Adrenal gland (tissue), 5 donors: Measurements from ENCODE around the gene PTPRN2.

Experiments
- POLR2A ChIP-seq, 2 donors: fragments of 450-650 bp; IDR thresholded peaks; one replicate each; pipeline ENCODE4 v1.6.1; 2017; ENCODE audit warnings: antibody characterized with exemption in 2 of 2, mild to moderate bottlenecking in 2 of 2, moderate library complexity in 1 of 2
- TF ChIP-seq, protein P1 (sequence below), 6 experiments: fragments of 450-650 bp in 4 of 6; fragments of 200-600 bp in 2 of 6; sonication (generic) in 1 of 6; IDR thresholded peaks; 1 replicate in 5 of 6; 2 replicates in 1 of 6; pipeline versions ENCODE4 v1.5.1 to v1.8.0; 2016 to 2021; ENCODE audit warnings: antibody characterized with exemption in 6 of 6, mild to moderate bottlenecking in 2 of 6, moderate library complexity in 1 of 6
- donor health status: DM: no; HTN: no; CAD: no.

DNA sequence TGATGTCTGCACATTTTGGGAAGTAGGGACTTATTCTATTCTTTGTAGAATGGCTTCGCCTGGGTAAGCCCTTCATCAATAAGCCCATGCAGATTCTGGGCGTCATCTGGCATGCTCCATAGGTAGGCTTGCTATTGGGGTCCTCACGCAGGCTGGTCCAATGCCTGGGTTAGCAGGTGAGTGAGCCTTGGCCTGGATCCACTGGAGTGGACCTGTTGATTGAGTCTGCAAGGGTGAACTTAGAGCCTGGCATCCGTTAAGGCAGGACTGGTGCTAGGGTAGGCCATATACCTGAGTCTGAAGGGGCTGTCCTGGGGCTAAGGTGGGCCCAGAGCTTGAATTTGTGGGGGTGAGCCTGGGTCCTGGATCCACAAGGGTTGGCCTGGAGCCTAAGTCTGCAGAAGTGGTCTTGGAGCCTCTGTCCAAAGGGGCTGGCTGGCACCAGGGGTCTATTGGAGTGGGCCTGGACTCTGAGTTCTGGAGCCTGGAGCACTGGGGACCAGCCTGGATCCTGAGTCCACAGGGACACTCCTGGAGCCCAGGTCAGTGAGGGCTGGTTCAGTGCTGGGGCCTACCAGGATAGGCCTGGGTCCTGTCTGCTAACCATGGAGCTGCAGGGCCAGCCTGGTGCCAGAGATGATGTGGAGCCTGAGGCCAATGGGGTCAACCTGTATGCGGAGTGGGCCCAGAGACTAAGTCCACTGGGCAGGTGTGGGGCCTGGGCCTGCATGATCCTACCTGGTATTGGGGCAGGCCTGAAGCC, 297.7 kb downstream of the PTPRN2 start:
- TF ChIP-seq, protein P1, sequence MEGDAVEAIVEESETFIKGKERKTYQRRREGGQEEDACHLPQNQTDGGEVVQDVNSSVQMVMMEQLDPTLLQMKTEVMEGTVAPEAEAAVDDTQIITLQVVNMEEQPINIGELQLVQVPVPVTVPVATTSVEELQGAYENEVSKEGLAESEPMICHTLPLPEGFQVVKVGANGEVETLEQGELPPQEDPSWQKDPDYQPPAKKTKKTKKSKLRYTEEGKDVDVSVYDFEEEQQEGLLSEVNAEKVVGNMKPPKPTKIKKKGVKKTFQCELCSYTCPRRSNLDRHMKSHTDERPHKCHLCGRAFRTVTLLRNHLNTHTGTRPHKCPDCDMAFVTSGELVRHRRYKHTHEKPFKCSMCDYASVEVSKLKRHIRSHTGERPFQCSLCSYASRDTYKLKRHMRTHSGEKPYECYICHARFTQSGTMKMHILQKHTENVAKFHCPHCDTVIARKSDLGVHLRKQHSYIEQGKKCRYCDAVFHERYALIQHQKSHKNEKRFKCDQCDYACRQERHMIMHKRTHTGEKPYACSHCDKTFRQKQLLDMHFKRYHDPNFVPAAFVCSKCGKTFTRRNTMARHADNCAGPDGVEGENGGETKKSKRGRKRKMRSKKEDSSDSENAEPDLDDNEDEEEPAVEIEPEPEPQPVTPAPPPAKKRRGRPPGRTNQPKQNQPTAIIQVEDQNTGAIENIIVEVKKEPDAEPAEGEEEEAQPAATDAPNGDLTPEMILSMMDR (IDR thresholded peaks at IDR 0.05), result no peak
- TF ChIP-seq POLR2A (IDR thresholded peaks at IDR 0.05), result no peak
